ENCODE data around the gene MAP4.
"Not testable (repeated sequence)": the region's sequence is repeated elsewhere in the genome, so short reads cannot be mapped to it uniquely, and the experiment has no call there.

The MAP4 gene

DNA sequence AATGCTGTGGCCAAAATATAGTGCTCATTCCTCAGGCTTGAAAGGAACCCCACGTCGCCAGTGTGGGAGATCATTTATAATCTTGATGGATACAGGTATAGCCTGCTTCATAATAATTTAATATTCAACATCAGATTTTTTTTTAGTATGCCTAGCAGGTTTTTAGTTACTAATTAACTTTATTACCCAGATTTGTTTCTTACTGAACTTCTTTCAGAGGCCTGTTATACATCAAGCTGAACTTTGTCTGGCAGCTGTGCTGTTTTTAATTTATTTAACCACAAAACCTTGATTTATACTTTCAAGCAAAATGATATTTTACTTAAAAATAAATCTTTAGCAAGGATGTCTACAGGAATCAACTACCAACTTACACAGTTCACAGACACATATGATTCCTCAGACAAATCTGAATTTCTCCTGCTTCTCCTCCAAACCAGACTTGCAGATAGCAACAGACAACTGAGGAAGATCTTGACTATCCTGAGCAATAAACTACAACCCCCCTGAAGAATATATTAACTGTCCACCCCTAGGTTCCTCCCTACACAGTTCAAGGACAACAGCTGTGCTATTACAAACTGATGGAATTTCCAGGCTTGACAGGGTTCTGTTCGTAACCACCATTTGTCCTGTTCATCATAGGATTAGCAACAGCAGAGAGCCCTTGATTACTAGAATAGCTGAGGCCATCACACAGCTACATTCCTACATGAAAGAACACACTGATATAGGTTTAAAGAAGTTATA, 610 bp downstream of the MAP4 start:
- no peak for DNase-seq (ENCODE audit: low spot score)

DNA sequence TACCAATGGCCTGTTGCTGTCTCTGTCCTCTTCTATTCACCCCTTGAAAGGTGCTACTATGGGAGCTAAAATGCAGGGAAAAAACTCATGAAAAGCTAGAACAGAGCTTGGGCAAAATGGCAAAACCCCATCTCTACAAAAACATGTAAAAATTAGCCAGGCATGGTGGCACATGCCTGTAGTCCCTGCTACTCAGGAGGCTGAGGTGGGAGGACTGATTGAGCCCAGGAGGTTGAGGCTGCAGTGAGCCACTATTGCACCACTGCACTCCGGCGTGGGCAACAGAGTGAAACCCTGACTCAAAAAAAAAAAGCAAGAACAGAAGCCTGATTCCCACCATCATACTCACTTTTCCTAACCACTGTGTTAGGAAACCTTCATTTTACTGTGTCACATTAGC, 1.9 kb downstream of the MAP4 start:
- no peak for DNase-seq (ENCODE audit: low spot score)

DNA sequence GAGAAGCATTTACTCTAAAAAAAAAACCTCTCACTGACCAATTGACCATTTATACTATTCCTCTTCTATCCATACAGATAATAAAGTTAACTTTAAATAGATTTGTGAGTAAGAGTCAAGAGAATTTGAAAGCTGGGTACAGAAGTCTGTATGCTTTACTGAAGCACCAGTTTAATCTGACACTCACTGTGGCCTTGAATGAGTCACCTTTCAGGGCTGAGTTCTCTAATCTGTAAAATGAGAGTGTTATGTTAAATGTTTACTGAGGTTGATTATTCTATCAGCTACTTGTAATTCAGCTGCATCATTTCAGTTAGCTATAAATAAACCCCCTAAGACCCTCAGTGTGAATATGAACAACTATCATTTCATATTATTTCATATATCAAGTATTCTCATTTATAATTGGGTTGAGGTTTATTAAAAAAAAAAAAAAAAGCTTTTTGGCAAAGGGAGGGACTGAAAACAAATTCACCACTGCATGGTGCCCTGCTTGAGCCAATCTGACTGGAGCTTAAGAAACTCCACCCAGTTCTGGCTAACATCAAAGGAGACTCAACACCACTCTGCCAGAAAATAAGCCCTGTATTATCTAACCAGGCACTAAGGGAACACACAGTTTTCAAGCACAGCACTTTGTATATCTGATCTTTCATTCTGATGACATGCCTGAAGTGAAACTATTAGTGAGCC, 2.8 kb downstream of the MAP4 start:
- DNase-seq (ENCODE audit: low spot score) = peak; percentile 73

DNA sequence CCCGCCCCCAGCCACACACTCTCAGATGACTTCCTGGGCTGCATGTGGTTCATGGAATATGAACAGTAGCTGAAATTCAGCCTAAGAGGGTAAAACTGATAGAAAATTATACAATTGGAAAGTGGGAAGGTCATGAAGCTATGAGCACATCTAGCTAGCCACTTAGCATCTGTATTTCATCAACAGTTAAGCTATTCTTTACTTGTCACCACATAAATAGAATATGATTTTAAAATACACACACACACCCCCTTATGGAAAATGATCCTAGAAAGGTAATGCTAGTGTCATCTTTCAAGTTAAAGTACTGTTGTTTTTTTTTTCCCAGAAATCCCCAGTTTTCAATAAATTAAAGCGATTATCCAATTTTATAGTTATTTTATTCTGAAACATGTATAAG, 3.6 kb downstream of the MAP4 start:
- DNase-seq (ENCODE audit: low spot score) = no peak

DNA sequence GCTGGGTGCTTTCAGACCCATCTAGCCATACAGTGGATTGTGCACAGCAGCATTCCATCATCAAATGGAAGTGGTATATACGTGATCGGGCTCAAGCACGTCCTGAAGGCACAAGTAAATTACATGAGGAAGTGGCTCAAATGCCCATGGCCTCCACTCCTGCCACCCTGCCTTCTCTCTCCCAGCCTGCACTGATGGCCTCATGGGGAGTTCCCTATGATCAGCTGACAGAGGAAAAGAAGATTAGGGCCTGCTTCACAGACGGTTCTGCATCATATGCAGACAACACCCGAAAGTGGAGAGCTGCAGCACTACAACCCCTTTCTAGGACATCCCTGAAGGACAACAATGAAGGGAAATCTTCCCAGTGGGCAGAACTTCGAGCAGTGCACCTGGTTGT, 8.2 kb downstream of the MAP4 start:
- DNase-seq (ENCODE audit: low spot score) = not testable (repeated sequence)

DNA sequence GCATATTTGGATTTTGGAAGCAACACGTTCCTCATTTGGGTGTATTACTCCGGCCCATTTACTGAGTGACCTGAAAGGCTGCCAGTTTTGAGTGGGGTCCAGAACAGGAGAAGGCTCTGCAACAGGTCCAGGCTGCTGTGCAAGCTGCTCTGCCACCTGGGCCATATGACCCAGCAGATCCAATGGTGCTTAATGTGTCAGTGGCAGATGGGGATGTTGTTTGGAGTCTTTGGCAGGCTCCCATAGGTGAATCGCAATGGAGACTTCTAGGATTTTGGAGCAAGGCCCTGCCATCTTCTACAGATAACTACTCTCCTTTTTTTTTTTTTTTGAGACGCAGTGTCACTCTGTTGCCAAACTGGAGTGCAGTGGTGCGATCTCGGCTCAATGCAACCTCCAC, 8.9 kb downstream of the MAP4 start:
- DNase-seq (ENCODE audit: low spot score) = peak; percentile 79

DNA sequence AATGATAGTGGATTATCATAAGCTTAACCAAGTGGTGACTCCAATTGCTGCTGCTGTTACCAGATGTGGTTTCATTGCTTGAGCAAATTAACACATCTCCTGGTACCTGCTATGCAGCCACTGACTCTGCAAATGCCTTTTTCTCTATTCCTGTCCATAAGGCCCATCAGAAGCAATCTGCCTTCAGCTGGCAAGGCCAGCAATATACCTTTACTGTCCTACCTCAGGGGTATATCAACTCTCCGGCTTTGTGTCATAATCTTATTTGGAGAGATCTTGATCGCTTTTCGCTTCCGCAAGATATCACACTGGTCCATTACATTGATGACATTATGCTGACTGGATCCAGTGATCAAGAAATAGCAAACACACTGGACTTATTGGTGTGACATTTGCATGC, 9.4 kb downstream of the MAP4 start:
- not testable (repeated sequence) for DNase-seq (ENCODE audit: low spot score)

DNA sequence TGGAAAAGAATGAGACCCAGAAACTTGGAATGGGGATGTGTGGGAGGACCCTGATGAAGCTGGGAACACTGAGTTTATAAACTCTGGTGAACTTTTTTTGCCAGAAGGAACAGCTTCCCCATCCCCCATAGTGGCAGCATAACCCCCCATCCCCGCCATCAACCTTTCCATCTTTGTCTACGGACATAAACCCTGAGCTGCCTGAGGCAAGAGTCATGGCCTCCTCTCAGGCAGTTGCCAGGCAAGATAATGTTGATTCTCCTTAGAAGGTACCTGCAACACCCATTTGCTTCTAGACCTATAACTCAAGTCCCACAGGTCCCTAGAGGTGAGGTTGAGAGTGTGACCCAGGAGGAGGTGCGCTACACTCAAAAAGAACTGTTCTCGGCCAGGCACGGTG, 11.5 kb downstream of the MAP4 start:
- DNase-seq (ENCODE audit: low spot score) = no peak

DNA sequence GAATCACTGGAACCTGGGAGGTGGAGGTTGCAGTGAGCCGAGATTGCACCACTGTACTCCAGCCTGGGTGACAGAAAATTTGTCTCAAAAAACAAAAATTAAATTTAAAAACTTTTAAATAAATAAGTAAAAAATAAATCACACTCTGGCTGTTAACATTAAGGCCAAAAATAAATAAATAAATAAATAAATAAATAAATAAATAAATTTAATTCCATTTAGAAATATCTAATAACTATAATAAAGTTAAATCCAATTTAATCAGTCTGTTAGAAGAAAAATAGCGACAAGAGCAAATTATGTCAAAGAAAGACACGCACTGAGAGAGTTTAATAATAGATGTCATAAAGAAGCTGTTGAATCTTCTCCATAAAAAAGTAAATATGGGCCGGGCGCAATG, 13.4 kb downstream of the MAP4 start:
- no peak for DNase-seq (ENCODE audit: low spot score)

DNA sequence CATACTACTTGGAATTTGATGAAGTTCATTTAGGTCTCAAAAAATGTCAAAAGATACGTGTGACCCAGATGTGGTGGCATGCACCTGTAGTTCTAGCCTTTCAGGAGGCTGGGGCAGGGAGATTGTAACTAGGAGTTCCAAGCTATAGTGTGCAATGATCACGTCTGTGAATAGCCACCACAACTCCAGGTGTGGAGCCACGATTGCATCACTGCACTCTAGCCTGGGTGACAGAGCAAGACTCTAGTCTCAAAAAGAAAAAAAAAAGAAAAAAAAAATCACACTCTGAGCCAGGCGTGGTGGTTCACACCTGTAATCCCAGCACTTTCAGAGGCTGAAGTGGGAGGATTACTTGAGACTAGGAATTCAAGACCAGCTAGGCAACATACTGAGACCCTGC, 14.2 kb downstream of the MAP4 start:
- DNase-seq (ENCODE audit: low spot score) = no peak

DNA sequence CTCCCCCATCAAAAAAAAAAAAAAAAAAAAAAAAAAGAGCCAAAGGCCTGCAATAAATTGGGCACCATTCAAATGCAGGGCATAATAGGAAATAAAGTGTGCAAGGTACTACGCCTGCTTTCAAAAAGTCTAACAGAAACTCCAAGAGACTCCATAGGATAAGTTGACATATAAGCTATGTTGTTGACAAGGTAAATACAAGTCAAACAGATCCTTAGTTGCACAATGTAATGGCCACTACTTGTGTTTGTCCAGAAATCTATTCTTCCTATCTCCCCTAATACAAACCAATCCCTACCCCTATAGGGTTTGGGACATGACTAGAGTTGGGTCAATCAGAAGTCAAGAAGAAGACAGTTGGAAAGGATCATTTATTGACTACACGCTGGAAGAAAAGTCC, 16.0 kb downstream of the MAP4 start:
- no peak for DNase-seq (ENCODE audit: low spot score)

DNA sequence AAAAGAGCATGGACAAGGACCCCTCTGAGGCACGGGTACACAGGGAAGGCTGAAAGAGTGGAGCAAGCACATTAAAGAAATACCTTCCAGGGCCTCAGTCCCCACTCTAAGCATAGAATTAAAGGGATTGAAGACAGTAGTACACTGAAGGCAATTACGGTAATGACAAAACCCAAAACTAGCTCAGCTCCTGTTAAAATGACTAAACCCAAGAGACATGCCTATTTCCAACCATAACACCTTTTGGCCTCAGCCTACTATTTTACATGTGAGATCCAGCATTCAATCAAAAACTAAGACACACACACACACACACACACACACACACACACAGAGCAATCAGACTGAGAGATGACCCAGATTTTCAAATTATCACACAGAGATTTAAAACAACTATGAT, 19.8 kb downstream of the MAP4 start:
- DNase-seq (ENCODE audit: low spot score) = peak; percentile 23

DNA sequence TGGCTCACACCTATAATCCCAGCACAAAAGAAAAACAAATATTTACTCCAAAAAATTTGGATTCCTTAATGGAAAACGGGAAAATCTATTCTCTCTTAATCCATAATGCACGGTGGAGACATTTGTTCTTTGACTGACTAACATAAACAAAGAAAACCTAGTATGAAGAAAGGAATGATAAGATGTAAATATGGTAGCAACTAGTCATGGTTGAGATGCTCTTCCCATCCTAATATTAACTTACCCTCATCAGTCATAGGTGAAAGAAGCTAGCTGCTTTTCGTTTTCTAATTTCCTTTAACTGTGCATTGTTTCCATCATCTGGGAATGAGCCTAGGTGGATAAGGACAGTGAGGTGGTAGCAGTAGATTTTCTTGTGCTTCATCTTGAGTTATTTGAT, 22.0 kb downstream of the MAP4 start:
- DNase-seq (ENCODE audit: low spot score) = no peak

DNA sequence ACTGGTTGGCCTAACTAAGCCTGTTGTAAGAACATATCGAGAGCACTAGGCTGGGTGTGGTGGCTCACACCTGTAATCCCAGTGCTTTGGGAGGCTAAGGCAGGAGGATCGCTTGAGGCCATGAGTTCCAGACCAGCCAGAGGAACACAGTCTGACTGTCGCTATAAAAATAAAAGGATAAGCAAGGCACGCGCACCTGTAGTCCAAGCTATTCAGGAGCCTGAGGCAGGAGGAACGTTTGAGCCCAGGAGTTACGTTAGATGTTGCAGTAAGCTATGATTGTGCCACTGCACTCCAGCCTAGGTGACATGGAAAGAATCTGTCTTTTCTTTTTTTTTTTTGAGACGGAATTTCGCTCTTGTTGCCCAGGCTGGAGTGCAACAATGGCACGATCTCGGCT, 24.9 kb downstream of the MAP4 start:
- no peak for DNase-seq (ENCODE audit: low spot score)

DNA sequence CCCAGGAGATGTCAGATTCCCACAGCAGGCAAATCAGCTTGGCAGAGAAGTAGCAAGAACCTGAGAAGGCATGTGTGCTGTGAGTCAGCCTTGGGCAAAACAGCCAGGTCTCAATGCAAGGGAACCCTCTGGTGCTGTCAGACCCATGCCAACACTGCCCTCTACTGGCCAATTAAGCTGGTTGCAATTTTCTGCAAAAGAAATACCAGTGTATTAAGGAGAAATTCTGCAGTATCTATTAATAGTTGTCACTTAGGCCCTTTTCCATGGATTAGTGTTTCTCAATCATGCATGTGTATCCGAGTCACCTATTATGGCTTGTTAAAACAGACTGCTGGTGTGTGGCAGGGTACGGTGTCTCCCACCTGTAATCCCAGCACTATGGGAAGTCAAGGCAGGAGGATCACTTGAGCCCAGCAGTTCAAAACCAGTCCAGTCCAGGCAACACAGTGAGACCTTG, 26.2 kb downstream of the MAP4 start:
- DNase-seq (ENCODE audit: low spot score) = peak; percentile 96

DNA sequence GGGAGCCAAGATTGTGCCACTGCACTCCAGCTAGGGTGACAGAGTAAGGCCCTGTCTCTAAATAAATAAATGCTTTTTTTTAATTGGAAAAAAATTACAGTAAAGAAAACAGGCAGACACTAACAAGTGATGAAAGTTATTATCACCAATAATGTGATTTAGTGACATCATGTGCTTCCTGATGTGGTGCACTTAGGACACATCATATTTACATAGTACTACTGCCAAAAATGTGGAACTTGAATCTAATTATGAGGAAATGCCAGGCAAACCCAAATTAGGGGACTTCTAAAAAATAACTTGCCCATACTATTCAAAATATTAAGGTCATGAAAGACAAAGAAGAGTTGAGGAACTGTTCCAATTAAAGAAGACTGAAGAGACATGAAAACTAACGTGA, 30.8 kb downstream of the MAP4 start:
- no peak for DNase-seq (ENCODE audit: low spot score)

DNA sequence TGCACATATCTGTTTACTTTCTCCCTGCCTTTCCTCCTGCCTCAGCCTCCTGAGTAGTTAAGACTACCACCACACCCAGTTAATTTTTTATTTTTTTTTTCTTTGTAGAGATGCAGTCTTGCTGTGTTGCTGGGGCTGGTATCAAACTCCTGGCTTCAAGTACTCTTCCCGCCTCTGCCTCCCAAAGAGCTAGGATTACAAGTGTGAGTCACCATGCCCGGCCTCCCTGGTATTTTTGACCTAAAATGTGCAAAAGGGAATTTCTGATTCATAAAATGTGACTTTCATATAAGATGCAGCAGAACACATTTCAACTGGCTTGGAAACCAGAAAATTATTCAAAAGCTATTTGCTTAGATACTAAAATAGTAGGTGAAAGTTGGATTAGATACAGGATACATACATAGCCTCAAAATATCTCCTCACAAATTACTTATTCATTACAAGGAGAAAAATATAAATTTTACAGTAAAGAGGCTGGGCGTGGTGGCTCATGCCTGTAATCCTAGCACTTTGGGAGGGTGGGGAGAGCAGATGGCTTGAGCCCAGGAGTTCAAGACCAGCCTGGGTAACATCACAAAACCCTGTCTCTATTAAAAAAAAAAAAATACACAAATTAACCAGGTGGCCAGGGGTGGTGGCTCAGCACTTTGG, 32.0 kb downstream of the MAP4 start:
- DNase-seq (ENCODE audit: low spot score) = no peak

DNA sequence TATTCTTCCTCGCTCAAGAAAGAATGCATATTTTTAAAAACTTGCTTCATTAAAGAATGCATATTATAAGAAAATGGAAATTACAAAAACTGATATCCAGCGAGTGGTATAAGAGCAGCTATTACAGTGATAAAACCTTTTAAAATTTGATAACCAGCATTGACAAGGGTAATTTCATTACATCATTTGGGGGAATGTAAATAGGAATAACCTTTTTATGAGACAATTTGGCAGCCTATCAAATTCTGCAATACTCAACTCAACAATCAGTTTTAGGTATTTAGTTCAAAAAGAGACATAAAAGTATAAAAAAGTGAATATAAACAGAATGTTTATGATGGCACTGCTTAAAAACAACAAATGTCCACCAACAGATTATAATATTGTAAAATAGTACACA, 35.4 kb downstream of the MAP4 start:
- DNase-seq (ENCODE audit: low spot score) = no peak

DNA sequence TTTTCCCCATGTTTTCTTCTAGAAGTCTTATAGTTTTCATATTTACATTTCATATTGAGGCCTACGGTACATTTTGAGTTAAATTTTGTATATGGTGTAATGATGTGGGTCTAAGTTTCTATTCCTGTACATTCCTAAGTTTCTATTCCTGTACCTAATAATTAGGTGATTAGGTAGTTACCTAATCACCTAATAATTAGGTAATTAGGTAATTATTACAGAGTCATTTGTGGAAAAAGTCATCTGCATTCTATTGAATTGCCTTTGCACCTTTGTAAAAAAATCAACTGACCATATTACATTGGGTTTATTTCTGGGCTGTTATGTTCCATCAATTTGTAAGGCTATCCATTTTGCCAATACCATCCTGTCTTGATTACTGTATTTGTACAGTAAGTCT, 37.1 kb downstream of the MAP4 start:
- no peak for DNase-seq (ENCODE audit: low spot score)

DNA sequence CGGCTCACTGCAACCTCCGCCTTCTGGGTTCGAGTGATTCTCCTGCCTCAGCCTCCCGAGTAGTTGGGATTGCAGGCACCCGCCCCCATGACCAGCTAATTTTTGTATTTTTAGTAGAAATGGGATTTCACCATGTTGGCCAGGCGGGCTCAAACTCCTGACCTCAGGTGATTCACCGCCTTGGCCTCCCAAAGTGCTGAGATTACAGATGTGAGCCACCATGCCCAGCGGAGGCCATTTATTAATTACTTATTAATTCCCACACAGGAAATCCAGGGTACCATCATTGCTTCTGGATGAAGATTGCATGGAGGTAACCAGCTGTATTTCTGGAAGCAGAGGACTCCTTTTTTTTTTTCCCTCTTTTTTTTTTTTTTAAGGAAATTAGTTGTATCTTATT, 37.8 kb downstream of the MAP4 start:
- DNase-seq (ENCODE audit: low spot score) = no peak

DNA sequence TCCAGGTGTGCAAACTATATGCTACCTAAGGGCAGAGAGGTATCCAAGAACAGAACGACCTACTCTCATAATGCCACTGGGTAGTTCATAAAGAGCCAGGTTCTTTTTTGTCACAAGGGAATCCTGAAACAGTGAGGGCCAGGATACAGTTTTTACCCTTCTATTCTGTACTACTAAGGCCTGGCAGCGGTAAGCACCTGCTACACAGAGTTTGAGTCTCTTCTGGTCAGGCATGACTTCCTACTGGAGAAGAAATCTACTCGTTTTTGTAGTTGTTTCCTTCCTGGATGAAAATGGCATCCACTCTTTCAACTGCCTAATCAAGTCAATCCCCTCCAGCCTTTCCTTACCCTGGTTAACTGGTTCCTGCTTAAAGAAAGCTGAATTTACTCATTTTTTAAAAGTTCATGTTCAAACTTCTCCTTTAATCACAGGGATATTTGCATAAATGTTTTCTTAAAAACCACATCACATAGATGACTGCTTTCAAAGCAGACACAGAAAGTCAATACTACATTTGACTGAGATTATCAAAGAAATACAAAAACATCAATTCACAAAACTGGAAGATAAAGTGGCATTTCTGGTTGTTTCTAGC, 40.0 kb downstream of the MAP4 start:
- no peak for DNase-seq (ENCODE audit: low spot score)

DNA sequence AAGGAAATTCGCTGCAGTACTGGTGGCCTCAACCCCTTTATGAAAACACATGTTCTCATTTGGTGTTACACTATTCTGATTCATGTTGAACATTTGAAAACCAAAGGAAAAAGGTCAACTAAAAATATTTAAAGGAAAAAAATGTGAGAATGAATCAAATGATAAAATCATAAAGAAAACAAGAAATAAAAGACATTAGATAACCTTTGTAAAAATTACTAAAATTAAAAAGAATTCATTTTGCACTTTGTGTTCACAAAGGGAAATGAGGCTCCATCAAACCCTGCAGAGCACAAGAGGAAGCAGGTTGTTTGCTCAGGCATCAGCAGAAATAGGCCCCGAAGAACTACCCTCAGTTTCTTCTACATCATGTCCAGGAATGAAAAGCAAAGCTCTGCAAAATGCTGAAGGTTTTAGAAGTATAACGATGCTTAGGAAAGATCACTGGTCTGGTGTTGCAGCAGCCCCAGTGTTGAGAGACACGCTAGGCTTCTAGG, 41.2 kb downstream of the MAP4 start:
- no peak for DNase-seq (ENCODE audit: low spot score)

DNA sequence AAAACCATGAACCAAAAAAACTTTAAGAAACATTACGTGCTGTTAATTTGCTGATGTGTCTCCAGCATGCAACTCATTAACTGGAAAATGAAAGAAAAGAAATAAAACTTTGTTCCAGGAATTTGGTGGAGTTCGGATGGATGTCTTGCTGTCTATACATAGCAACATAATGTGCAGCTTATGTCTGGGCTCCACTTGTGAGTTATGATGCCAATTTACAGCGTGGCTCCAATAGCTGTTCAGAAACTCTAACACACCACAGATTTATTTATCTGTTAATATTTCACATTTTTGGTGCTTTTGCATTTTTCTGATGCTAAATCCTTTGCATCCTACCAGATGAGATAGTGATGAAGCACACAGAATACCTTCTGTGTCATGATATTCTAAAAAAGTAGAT, 45.1 kb downstream of the MAP4 start:
- DNase-seq (ENCODE audit: low spot score) = no peak

All from cerebellar cortex (tissue), 1 donor.